Right forelimb (tissue), 1 donor: Measurements from ENCODE around the gene DEFB125.
"Not testable (repeated sequence)": the region's sequence is repeated elsewhere in the genome, so short reads cannot be mapped to it uniquely, and the experiment has no call there.

ENCODE experiments used
- DNase-seq: peaks from one replicate; pipeline ENCODE4 v3.0.0-alpha.2; 2018

The DEFB125 gene, protein sequence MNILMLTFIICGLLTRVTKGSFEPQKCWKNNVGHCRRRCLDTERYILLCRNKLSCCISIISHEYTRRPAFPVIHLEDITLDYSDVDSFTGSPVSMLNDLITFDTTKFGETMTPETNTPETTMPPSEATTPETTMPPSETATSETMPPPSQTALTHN

DNA sequence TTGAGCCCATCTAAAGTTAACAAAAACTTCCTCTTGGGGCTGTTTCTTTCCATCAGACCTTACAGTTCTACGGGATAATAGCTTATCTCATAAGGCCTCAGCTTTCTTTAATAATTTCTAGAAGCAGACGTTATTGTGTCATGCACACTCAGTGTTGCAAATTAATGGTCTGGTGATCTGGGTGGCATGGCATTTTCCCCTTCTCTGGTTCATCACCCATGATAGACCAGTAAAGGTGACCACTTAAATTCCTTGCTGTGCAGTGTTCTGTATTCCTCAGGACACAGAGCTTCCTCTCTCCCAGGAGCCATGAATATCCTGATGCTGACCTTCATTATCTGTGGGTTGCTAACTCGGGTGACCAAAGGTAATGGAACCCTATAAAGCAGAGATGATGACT, at the start of gene DEFB125:
DEFB125 (plus strand) TSS at position 272 of the 400 bp plus-strand sequence; CDS start at position 310, 38 bp downstream.
- DNase-seq: no peak

DNA sequence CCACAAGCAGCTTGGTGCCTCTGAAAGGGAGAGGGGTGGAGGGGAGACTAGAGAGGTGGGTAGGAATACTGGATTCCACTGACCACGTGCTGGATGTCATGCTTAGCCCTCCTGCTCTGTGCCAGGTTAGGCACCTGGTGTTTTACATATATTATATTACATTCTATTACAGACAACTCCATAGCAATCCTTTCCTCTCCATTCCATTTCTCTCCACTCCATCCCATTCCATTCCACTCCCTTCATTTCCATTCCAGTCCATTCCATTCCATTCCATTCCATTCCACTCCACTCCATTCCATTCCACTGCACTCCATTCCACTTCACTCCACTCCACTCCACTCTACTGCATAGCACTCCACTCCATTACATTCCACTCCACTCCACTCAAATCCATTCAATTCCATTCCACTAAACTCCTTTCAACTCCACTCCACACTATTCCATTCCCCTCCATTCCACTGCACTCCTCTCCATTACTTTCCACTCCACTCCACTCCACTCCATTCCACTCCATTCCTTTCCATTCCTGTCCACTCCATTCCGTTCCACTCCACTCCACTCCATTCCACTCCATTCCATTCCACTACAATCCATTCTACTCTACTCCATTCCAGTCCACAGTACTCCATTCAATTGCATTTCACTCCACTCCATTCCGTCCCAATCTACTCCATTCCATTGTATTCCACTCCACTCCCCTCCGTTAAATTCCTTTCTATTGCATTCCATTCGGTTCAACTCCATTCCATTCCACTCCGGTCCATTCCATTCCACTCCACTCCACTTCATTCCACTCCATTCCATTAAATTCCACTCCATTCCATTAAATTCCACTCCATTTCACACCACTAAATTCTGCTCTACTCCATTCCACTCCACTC, 27.2 kb upstream of the DEFB125 start:
- no peak for DNase-seq

DNA sequence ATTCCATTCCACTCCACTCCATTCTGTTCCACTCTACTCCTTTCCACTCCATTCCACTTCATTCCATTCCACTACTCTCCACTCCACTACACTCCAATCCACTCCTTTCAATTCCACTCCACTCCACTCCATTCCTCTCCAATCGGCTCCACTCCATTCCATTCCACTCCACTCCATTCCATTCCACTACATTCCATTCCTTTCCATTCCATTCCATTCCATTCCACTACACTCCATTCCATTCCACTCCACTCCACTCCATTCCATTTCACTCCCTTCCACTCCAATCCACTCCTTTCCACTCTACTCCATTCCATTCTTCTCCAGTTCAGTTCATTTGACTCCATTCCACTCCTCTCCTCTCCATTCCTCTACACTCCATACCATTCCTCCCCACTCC, 26.2 kb upstream of the DEFB125 start:
- DNase-seq: no peak

DNA sequence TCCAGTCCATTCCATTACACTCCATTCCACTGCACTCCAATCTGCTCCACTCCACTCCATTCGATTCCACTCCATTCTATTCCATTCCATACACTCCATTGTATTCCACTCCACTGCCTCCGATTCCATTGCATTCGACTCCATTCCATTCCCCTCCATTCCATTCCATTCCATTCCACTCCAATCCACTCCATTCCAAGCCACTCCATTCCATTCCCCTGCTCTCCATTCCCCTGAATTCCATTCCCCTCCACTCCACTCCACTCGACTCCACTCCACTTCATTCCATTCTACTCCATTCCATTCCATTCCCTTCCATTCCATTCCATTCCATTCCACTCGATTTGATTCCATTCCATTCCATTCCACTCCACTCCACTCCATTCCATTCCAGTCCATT, 25.7 kb upstream of the DEFB125 start:
- DNase-seq: no peak

DNA sequence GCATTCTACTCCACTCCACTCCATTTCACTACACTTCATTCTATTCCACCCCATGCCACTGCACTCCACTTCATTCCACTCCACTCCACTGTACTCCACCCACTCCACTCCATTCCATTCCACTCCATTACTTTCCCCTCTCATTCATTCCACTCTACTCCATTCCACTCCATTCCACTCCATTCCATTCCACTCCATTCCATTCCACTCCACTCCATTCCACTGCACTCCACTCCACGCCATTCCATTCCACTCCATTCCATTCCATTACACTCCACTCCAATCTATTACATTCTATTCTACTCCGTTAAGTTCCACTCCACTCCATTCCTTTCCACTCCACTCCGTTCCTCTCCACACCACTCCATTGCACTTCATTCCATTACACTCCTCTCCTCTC, 25.0 kb upstream of the DEFB125 start:
- no peak for DNase-seq

GRCh38 chr20:64026-64603, 23.4 kb upstream of the DEFB125 start:
- no peak for DNase-seq

DNA sequence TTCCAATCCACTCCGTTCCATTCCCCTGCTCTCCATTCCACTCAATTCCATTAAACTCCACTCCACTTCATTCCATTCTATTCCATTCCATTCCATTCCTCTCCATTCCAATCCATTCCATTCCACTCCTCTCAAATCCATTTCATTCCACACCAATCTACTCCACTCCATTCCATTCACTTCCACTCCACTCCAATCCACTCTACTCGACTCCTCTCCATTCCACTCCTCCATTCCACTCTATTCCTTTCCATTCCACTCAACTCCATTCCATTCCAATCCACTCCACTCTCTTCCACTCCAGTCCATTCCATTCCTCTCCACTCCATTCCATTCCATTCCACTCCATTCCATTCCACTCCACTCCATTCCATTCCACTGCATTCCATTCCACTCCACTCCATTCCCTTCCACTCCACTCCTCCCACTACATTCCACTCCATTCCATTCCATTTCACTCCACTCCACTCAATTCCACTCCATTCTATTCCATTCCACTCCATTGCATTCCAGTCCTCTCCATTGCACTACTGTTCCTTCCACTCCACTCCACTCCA, 22.6 kb upstream of the DEFB125 start:
- DNase-seq: no peak

GRCh38 chr20:77231-77630, 10.2 kb upstream of the DEFB125 start:
- no peak for DNase-seq

GRCh38 chr20:78338-78737, 9.1 kb upstream of the DEFB125 start:
- no peak for DNase-seq

GRCh38 chr20:79565-79964, 7.9 kb upstream of the DEFB125 start:
- DNase-seq: no peak

DNA sequence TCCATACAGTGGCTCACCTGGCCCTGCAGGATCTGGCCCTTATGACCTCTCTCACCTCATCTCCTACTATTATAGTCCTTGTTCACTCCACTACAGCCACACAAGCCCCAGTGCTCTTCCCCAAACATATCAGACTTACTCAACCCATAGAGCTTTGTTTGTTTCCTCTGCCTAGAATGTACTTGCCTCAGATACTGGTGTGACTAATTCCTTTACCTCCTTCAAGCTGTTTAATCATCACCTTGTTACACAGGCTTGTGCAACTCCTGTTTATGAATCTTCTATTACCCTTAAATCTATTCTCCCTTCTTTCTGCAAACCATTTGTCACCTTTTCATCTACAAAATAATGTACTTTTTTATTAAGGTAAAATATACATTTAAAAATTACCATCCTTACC, 3.2 kb downstream of the DEFB125 start:
- no peak for DNase-seq

DNA sequence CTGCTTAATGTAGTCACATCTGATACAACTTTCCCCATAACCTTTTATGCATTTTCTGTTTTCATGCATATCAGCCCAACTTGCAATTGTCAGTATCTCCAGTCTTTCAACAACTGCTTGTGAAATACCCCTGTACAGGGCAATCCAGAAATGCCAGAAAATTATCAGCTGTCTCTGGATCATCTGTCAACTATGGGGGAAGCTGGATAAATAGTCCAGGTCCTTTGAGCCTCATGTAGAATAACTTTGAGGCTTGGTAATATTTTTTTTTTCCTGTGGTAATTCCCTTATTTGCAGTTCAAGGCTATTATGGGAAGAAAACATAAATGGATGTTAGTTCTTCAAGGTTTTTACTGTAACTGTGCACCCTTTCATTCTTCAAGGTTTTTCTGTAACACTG, 6.2 kb downstream of the DEFB125 start:
- DNase-seq: no peak

GRCh38 chr20:95215-95614, 7.7 kb downstream of the DEFB125 start:
- DNase-seq: no peak

DNA sequence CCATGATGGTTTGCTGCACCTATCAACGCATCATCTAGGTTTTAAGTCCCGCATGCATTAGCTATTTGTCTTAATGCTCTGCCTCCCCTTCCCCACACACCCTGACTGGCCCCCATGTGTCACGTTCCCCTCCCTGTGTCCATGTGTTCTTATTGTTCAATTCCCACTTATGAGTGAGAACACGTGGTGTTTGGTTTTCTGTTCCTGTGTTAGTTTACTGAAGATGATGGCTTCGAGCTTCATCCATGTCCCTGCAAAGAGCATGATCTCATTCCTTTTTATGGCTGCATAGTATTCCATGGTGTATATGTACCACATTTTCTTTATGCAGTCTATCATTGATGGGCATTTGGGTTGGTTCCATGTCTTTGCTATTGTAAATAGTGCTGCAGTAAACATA, 10.2 kb downstream of the DEFB125 start:
- not testable (repeated sequence) for DNase-seq

DNA sequence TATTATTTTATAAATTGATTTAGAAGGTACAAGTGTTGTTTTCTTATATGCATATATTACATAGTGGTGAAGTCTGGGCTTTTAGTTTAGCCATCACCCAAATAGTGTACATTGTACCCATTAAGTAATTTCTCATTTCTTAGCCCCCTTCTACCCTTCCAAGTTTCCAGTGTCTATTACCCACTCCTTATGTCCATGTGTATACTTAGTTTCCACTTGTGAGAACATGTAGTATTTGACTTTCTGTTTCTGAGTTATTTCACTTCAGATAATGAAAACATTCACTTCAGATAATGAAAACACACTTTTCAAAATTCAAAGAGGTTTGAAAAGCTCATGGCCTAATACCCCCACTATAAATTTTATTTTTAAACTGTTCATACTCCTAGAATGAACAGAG, 14.5 kb downstream of the DEFB125 start:
- DNase-seq: no peak

- DNase-seq: no peak
These were observed 16.0 kb downstream of the DEFB125 start for GRCh38 chr20:103456-103855.

DNA sequence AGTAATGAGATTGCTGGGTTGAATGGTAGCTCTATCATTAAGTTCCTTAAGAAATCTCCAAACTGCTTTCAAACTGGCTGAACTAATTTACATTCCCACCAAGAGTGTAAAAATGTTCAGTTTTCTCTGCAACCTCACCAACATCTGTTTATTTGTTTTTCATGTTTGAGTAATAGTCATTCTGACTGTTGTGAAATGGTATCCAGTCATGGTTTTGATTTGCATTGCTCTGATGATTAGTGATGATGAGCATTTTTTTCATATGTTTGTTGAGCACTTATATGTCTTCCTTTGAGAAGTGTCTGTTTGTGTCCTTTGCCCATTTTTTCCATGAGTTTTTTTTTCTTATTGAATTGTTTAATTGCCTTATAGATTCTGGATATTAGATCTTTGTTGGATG, 24.9 kb downstream of the DEFB125 start:
- DNase-seq: no peak

- no peak for DNase-seq
These were observed 30.0 kb downstream of the DEFB125 start for GRCh38 chr20:117518-117917.

DNA sequence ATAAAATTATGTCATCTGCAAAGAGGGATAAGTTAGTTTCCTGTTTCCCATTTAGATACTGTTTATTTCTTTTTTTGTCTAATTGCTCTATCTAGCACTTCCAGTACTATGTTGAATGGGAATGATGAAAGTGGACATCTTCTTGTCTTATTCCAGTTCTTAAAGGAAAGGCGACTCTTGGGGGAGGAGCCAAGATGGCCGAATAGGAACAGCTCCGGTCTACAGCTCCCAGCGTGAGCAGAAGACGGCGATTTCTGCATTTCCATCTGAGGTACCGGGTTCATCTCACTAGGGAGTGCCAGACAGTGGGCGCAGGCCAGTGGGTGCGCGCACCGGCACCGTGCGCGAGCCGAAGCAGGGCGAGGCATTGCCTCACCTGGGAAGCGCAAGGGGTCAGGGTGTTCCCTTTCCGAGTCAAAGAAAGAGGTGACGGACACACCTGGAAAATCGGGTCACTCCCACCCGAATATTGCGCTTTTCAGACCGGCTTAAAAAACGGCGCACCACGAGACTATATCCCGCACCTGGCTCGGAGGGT, 42.4 kb downstream of the DEFB125 start:
- DNase-seq: not testable (repeated sequence)

DNA sequence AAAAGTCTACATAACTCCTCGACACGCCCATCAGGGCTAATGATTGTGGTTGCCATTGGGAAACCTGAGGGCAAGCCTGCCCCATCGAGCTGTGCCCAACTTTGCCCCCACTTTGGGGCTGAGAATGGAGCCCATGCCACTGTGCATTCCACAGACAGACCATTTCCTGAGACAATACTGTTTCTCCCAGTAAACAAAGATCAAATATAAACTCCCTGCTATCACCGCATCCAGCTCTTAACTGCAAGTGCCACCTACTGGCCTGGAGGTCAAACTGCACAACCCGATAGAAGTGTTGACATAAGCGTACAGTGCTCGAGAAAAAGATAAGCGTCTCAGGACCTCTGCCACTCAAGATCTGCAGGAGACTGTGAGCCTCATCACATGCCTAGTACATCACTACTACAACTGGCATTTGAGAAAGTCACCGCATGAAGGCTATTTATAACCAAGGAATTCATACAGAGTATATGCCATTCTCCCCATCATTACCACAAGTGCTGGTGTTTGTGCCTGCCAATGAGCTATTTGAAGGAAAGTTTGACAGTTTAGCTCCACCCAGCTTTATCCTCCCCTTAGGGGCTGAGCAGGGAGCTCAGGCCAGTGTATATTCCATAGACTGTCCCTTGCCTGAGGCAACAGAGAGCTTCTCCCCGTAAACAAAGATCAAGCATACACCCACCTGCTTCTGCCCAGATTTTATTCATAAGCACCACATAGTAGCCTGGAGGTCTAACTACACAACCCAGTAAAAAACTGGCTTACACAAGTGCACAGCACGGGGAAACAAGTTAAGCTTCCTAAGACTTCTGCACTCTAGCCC, 50.4 kb downstream of the DEFB125 start:
- DNase-seq: no peak

GRCh38 chr20:142290-142689, 54.8 kb downstream of the DEFB125 start, which contains the start of gene DEFB126:
TSS of gene DEFB126 (plus strand) at chr20:142590. CDS start at chr20:142629, 39 bp downstream.
- no peak for DNase-seq

- no peak for DNase-seq
These were observed 58.4 kb downstream of the DEFB125 start for GRCh38 chr20:145877-146276.
